ENCODE measurements around the gene C19orf73. TPM values are rescaled to one million over a fixed set of nuclear protein-coding genes. Genes with fewer than 3 reads are reported as not detected.

The C19orf73 gene
- polyA plus RNA-seq, 3 donors: 0.60 to 0.76 (median 0.66) TPM

- Mint-ChIP-seq H3K4me1 (peaks cover 33% of the 10 kb centered on the region), H3K27ac (no peak overlapping the region), H3K27me3 (ENCODE audit: low read depth in 3 of 3) (peaks cover 32 to 44% (median 39%) of the 10 kb centered on the region in 3 donors), H3K9me3 (peaks cover 3 to 22% (median 11%) of the 10 kb centered on the region in 7 donors), H3K36me3 (peaks cover 2 to 9% of the 10 kb centered on the region in 2 donors), H3K4me3 (peak overlapping the region in 1 of 2 donors; percentile 84)
- H3K9me3 ChIP-seq (replicated peaks in 1 of 2; ENCODE audit: control insufficient read depth in 1 of 2, insufficient read depth in 1 of 2, low read length in 2 of 2): no peaks in the 10 kb centered on the region
- intact Hi-C loops (cut with micrococcal nuclease): no loop called here
- no peak for TF ChIP-seq CTCF (IDR thresholded peaks at IDR 0.05)
- H3K79me2 ChIP-seq (ENCODE audit: insufficient read depth, low read length): no peaks in the 10 kb centered on the region
- DNase-seq: no peak
- no peak overlapping the region for H2AFZ ChIP-seq (ENCODE audit: insufficient read depth, low read depth, low read length, poor library complexity, severe bottlenecking)
- H3K4me1 ChIP-seq (ENCODE audit: control insufficient read depth in 1 of 2, insufficient read depth in 2 of 2, low read length in 2 of 2): peaks cover 27 to 43% of the 10 kb centered on the region in 2 donors
- peak overlapping the region in 1 of 3 experiments; percentile 75 for H3K4me3 ChIP-seq (replicated peaks in 1 of 3; ENCODE audit: low read depth in 2 of 3, low read length in 3 of 3)
- H3K27ac ChIP-seq (ENCODE audit: low read depth in 1 of 2, low read length in 2 of 2): no peak overlapping the region
- H4K20me1 ChIP-seq (ENCODE audit: insufficient read depth, low read length): no peaks in the 10 kb centered on the region
- H3K9ac ChIP-seq (ENCODE audit: insufficient read depth, low read length, poor library complexity, severe bottlenecking): no peak overlapping the region
- H3K27me3 ChIP-seq (ENCODE audit: control insufficient read depth in 2 of 2, insufficient read depth in 2 of 2, low read length in 2 of 2): peaks cover 15 to 25% of the 10 kb centered on the region in 2 donors
- 26% methylated on average over 16 of the region's 16 CpGs for WGBS (ENCODE audit: insufficient coverage)
- no peaks in the 10 kb centered on the region for H3K36me3 ChIP-seq (replicated peaks in 1 of 2; ENCODE audit: control insufficient read depth in 1 of 2, insufficient read depth in 2 of 2, low read length in 2 of 2)
- peak overlapping the region; percentile 77 for H3K4me2 ChIP-seq (replicated peaks; ENCODE audit: extremely low read depth, low read length, poor library complexity, severe bottlenecking)
These were observed 1.4 kb upstream of the C19orf73 start for GRCh38 chr19:49120325-49120683.

- H3K79me2 ChIP-seq (ENCODE audit: insufficient read depth, low read length): no peaks in the 10 kb centered on the region
- intact Hi-C loops (cut with micrococcal nuclease): no loop called here
- no peaks in the 10 kb centered on the region for H4K20me1 ChIP-seq (ENCODE audit: insufficient read depth, low read length)
- peaks cover 33 to 49% of the 10 kb centered on the region in 2 donors for H3K4me1 ChIP-seq (ENCODE audit: control insufficient read depth in 1 of 2, insufficient read depth in 2 of 2, low read length in 2 of 2)
- H3K4me3 ChIP-seq (replicated peaks in 1 of 3; ENCODE audit: low read depth in 2 of 3, low read length in 3 of 3): peak within 1 kb of the TSS; percentile 33 to 75 (median 63)
- H3K27me3 Mint-ChIP-seq (ENCODE audit: low read depth in 3 of 3): peaks cover 31 to 43% (median 35%) of the 10 kb centered on the region in 3 donors
- H3K4me1 Mint-ChIP-seq: peaks cover 38% of the 10 kb centered on the region
- no peaks in the 10 kb centered on the region for H3K9me3 ChIP-seq (replicated peaks in 1 of 2; ENCODE audit: control insufficient read depth in 1 of 2, insufficient read depth in 1 of 2, low read length in 2 of 2)
- TF ChIP-seq CTCF (IDR thresholded peaks at IDR 0.05): no peak
- peak within 1 kb of the TSS; percentile 80 to 83 for H3K27ac ChIP-seq (ENCODE audit: low read depth in 1 of 2, low read length in 2 of 2)
- H3K9ac ChIP-seq (ENCODE audit: insufficient read depth, low read length, poor library complexity, severe bottlenecking): peak within 1 kb of the TSS; percentile 63
- H3K9me3 Mint-ChIP-seq: peaks cover 3 to 20% (median 11%) of the 10 kb centered on the region in 7 donors
- H3K36me3 Mint-ChIP-seq: peaks cover 2 to 9% of the 10 kb centered on the region in 2 donors
- no peaks in the 10 kb centered on the region for H3K36me3 ChIP-seq (replicated peaks in 1 of 2; ENCODE audit: control insufficient read depth in 1 of 2, insufficient read depth in 2 of 2, low read length in 2 of 2)
- H3K27me3 ChIP-seq (ENCODE audit: control insufficient read depth in 2 of 2, insufficient read depth in 2 of 2, low read length in 2 of 2): peaks cover 15 to 25% of the 10 kb centered on the region in 2 donors
- H3K4me2 ChIP-seq (replicated peaks; ENCODE audit: extremely low read depth, low read length, poor library complexity, severe bottlenecking): peak within 1 kb of the TSS; percentile 77
- H3K4me3 Mint-ChIP-seq: peak within 1 kb of the TSS; percentile 75 to 89
- peak within 1 kb of the TSS; percentile 80 to 91 (median 85) for H3K27ac Mint-ChIP-seq
- peak in 1 of 3 donors; percentile 33 for DNase-seq
- under 1% methylated on average over 66 of the region's 90 CpGs for WGBS (ENCODE audit: insufficient coverage)
- H2AFZ ChIP-seq (ENCODE audit: insufficient read depth, low read depth, low read length, poor library complexity, severe bottlenecking): peak within 1 kb of the TSS; percentile 84
These were observed 725 bp upstream of the C19orf73 start, which contains the start of gene PPFIA3 for GRCh38 chr19:49119411-49120324. Gene PPFIA3 (plus strand): TSS chr19:49119544. CDS start chr19:49127874, 8,330 bp downstream.

All from CD14-positive monocyte (primary cell).